B cell (primary cell): ENCODE data around the gene MLEC. TPM values are rescaled to one million over a fixed set of nuclear protein-coding genes. Genes with fewer than 3 reads are reported as not detected.

Source experiments
- ATAC-seq: fragments of 200-7000 bp; cut with Tn5 transposase; one replicate; pipeline ENCODE4 v1.10.0; 2021; ENCODE audit warnings: low read depth, mild to moderate bottlenecking, moderate number of reproducible peaks, moderate library complexity
- CTCF ChIA-PET: fragments of 350-600 bp; sonication (Branson Sonifier 250); formaldehyde crosslinking; loops from one replicate; lab custom pipeline; 2021; ENCODE audit warnings: antibody characterized with exemption, inconsistent platforms; lab: Charles Lee
- POLR2A ChIA-PET: fragments of 350-600 bp; sonication (Branson Sonifier 250); formaldehyde crosslinking; loops from one replicate; lab custom pipeline; 2021; ENCODE audit warnings: antibody characterized with exemption; lab: Charles Lee
- DNase-seq: peaks from one replicate; pipeline ENCODE4 v3.0.0; 2013
- H2AFZ ChIP-seq: 2 replicates; pipeline ENCODE4 v1.6.1; 2012; ENCODE audit warnings: mild to moderate bottlenecking, low read depth, low read length; ENCODE audit not compliant: insufficient read depth, poor library complexity, severe bottlenecking
- H3K27ac ChIP-seq, 2 donors: 1 replicate in 1 of 2; 2 replicates in 1 of 2; pipeline ENCODE4 v1.5.1; 2012 to 2013; ENCODE audit warnings: low read length in 2 of 2, mild to moderate bottlenecking in 2 of 2, moderate library complexity in 1 of 2
- H3K27me3 ChIP-seq, 4 experiments: fragments of 200-600 bp in 1 of 4; sonication (generic) in 1 of 4; replicated peaks in 1 of 4; 1 replicate in 2 of 4; 2 replicates in 2 of 4; pipeline versions ENCODE4 v1.6.1 to v1.7.0; 2013 to 2016; ENCODE audit warnings: low read length in 3 of 4, mild to moderate bottlenecking in 2 of 4, mixed read lengths in 1 of 4, moderate library complexity in 1 of 4; ENCODE audit not compliant: insufficient read depth in 4 of 4, control insufficient read depth in 3 of 4; ENCODE audit errors: control extremely low read depth in 1 of 4
- H3K36me3 ChIP-seq, 2 experiments: replicated peaks in 1 of 2; 1 replicate in 1 of 2; 2 replicates in 1 of 2; pipeline versions ENCODE4 v1.6.1 to v1.7.1; 2013; ENCODE audit warnings: low read length in 1 of 2; ENCODE audit not compliant: insufficient read depth in 2 of 2, control insufficient read depth in 1 of 2; ENCODE audit errors: control extremely low read depth in 1 of 2, extremely low read depth in 1 of 2
- H3K4me1 ChIP-seq, 2 donors: fragments of 200-600 bp in 1 of 2; sonication (generic) in 1 of 2; 1 replicate in 1 of 2; 2 replicates in 1 of 2; pipeline versions ENCODE4 v1.5.1 to v1.6.1; 2013 to 2017; ENCODE audit warnings: low read length in 2 of 2; ENCODE audit not compliant: control insufficient read depth in 2 of 2, insufficient read depth in 2 of 2
- H3K4me2 ChIP-seq: replicated peaks from 2 replicates; pipeline ENCODE3; 2012; ENCODE audit warnings: mild to moderate bottlenecking, low read depth, low read length; ENCODE audit not compliant: poor library complexity, severe bottlenecking
- H3K4me3 ChIP-seq, 5 experiments: fragments of 200-600 bp in 1 of 5; sonication (generic) in 1 of 5; 1 replicate in 3 of 5; 2 replicates in 2 of 5; pipeline versions ENCODE4 v1.5.1 to v1.7.0; 2011 to 2016; ENCODE audit warnings: low read length in 4 of 5, mild to moderate bottlenecking in 4 of 5, low read depth in 2 of 5, control low read depth in 1 of 5, moderate library complexity in 1 of 5; ENCODE audit not compliant: insufficient read depth in 1 of 5; ENCODE audit errors: control extremely low read depth in 1 of 5, extremely low read depth in 1 of 5
- H3K79me2 ChIP-seq: fragments of 200-600 bp; sonication (generic); one replicate; pipeline ENCODE4 v1.6.0; 2016; ENCODE audit warnings: low read length; ENCODE audit not compliant: control insufficient read depth, insufficient read depth
- H3K9ac ChIP-seq: fragments of 200-600 bp; sonication (generic); 2 replicates; pipeline ENCODE4 v1.6.1; 2017; ENCODE audit warnings: mild to moderate bottlenecking, low read length, moderate library complexity
- H3K9me3 ChIP-seq, 3 donors: one replicate each; pipeline versions ENCODE4 v1.6.1 to v1.7.1; 2013; ENCODE audit warnings: low read length in 2 of 3; ENCODE audit not compliant: control insufficient read depth in 2 of 3, insufficient read depth in 1 of 3; ENCODE audit errors: control extremely low read depth in 1 of 3
- H4K20me1 ChIP-seq: 2 replicates; pipeline ENCODE4 v1.6.0; 2012; ENCODE audit warnings: mild to moderate bottlenecking, low read length; ENCODE audit not compliant: insufficient read depth, control insufficient read depth, poor library complexity, severe bottlenecking
- H3K27ac Mint-ChIP-seq: one replicate; pipeline ENCODE4 v1.8.0; 2021; ENCODE audit warnings: mixed read lengths
- H3K27me3 Mint-ChIP-seq: one replicate; pipeline ENCODE4 v1.8.0; 2021; ENCODE audit warnings: mixed read lengths
- H3K4me1 Mint-ChIP-seq: one replicate; pipeline ENCODE4 v1.8.0; 2021; ENCODE audit warnings: mixed read lengths
- H3K4me3 Mint-ChIP-seq: one replicate; pipeline ENCODE4 v1.8.0; 2021; ENCODE audit warnings: mixed read lengths
- H3K9me3 Mint-ChIP-seq: one replicate; pipeline ENCODE4 v1.8.0; 2022; ENCODE audit warnings: mixed read lengths; ENCODE audit not compliant: insufficient read depth
- CTCF ChIP-seq: fragments of 200-600 bp; IDR thresholded peaks from one replicate; pipeline ENCODE4 v1.8.0; 2022; ENCODE audit warnings: antibody characterized with exemption, mild to moderate bottlenecking
- EZH2 ChIP-seq: IDR thresholded peaks from 2 replicates; pipeline ENCODE4 v1.6.1; 2012; ENCODE audit warnings: borderline replicate concordance, low read depth, mild to moderate bottlenecking, moderate library complexity, low read length; ENCODE audit not compliant: insufficient read depth, poor library complexity, severe bottlenecking
- WGBS: methylation state at CpG from one replicate; pipeline ENCODE4 v1.1.5; 2013; ENCODE audit warnings: missing lambda C conversion rate; ENCODE audit not compliant: insufficient coverage; 5-methylcytosine and 5-hydroxymethylcytosine counted together
- intact Hi-C: fragments of 100-400 bp; cut with micrococcal nuclease; formaldehyde crosslinking; loops from one replicate; pipeline ENCODE4 v1.10.0; 2022
- polyA plus RNA-seq: library from polyadenylated mRNA; depleted of rRNA; stranded (reverse); fragments of >200 nt; gene quantifications from 2 replicates; pipeline ENCODE4 v1.2.3, GENCODE V29; 2012
- total RNA-seq, 2 donors: library from RNA; stranded (reverse); fragments of 120-200 nt in 1 of 2; gene quantifications; 1 replicate in 1 of 2; 2 replicates in 1 of 2; pipeline versions ENCODE4 v1.2.3 to v1.2.4, GENCODE V29; 2013 to 2022

MLEC gene
- total and polyA plus RNA-seq, 2 donors (not counting 1 experiment from before 2014, with no cell fraction given): 5.5 to 52.6 TPM

- 96% methylated on average over 19 of the region's 25 CpGs for WGBS
- Histone ChIP-seq H2AFZ (no peak overlapping the region), H3K9ac (no peak overlapping the region), H4K20me1 (no peaks in the 10 kb centered on the region), H3K9me3 (no peaks in the 10 kb centered on the region), H3K4me3 (no peak overlapping the region), H3K4me1 (no peaks in the 10 kb centered on the region), H3K27me3 (no peaks in the 10 kb centered on the region), H3K4me2 (no peak overlapping the region), H3K36me3 (peaks cover 0 to 3% of the 10 kb centered on the region in 2 experiments), H3K79me2 (no peaks in the 10 kb centered on the region), H3K27ac (no peak overlapping the region)
- H3K9me3 Mint-ChIP-seq: no peaks in the 10 kb centered on the region
- TF ChIP-seq EZH2 (no peak), CTCF (no peak)
- ATAC-seq (no peak), DNase-seq (no peak)
- CTCF ChIA-PET: no interaction called here
- intact Hi-C loops: no loop called here
- H3K4me1 Mint-ChIP-seq: no peaks in the 10 kb centered on the region
- H3K4me3 Mint-ChIP-seq: no peak overlapping the region
- POLR2A ChIA-PET: interaction anchor here (0.6 to 0.7 kb wide), 2 partner anchors 154 to 1770 kb away, joined by 3 to 6 read pairs; no protein-coding TSS in a partner anchor
- no peak overlapping the region for H3K27ac Mint-ChIP-seq
- no peaks in the 10 kb centered on the region for H3K27me3 Mint-ChIP-seq
Observed at GRCh38 chr12:120737557-120738251, 50.8 kb downstream of the MLEC start.

- no peaks in the 10 kb centered on the region for H3K9me3 ChIP-seq
- Mint-ChIP-seq H3K9me3 (no peaks in the 10 kb centered on the region), H3K27me3 (no peaks in the 10 kb centered on the region), H3K27ac (no peak overlapping the region), H3K4me3 (no peak overlapping the region), H3K4me1 (no peaks in the 10 kb centered on the region)
- DNase-seq (no peak), ATAC-seq (no peak)
- no peak overlapping the region for H2AFZ ChIP-seq
- H3K4me1 ChIP-seq: no peaks in the 10 kb centered on the region
- peaks cover 0 to 3% of the 10 kb centered on the region in 2 experiments for H3K36me3 ChIP-seq
- H4K20me1 ChIP-seq: no peaks in the 10 kb centered on the region
- no peak for TF ChIP-seq EZH2
- no peak for TF ChIP-seq CTCF
- no peak overlapping the region for H3K9ac ChIP-seq
- POLR2A ChIA-PET: no interaction called here
- H3K79me2 ChIP-seq: no peaks in the 10 kb centered on the region
- 93% methylated on average over 28 of the region's 31 CpGs for WGBS
- no peak overlapping the region for H3K4me3 ChIP-seq
- no peak overlapping the region for H3K27ac ChIP-seq
- CTCF ChIA-PET: no interaction called here
- no peaks in the 10 kb centered on the region for H3K27me3 ChIP-seq
- H3K4me2 ChIP-seq: no peak overlapping the region
- intact Hi-C loops: no loop called here
Observed at GRCh38 chr12:120738252-120739030, 51.5 kb downstream of the MLEC start.
